Spleen (tissue), 13 donors: ENCODE measurements around the gene GSE1. TPM values are rescaled to one million over a fixed set of nuclear protein-coding genes. Genes with fewer than 3 reads are reported as not detected.
A peak's percentile ranks its signal among the peaks of the same experiment; 100 is the strongest.

ENCODE experiments used
- DNase-seq: peaks from one replicate; pipeline ENCODE4 v3.0.0-alpha.2; 2020
- H3K27ac ChIP-seq, 8 donors: fragments of 200-600 bp; sonication (generic) in 7 of 8; 1 replicate in 4 of 8; 2 replicates in 4 of 8; pipeline versions ENCODE4 v1.5.0 to v1.8.0; 2016 to 2021; ENCODE audit warnings: inconsistent platforms in 4 of 8, mild to moderate bottlenecking in 4 of 8, moderate library complexity in 1 of 8
- H3K27me3 ChIP-seq, 7 donors: fragments of 200-600 bp; sonication (generic) in 6 of 7; replicated peaks in 1 of 7; 1 replicate in 4 of 7; 2 replicates in 3 of 7; pipeline versions ENCODE4 v1.5.0 to v1.8.0; 2016 to 2021; ENCODE audit warnings: inconsistent platforms in 3 of 7, mild to moderate bottlenecking in 1 of 7
- H3K36me3 ChIP-seq, 6 donors: fragments of 200-600 bp; sonication (generic) in 5 of 6; 1 replicate in 4 of 6; 2 replicates in 2 of 6; pipeline versions ENCODE4 v1.5.0 to v1.8.0; 2016 to 2021; ENCODE audit warnings: inconsistent platforms in 2 of 6
- H3K4me1 ChIP-seq, 6 donors: fragments of 200-600 bp; sonication (generic) in 5 of 6; 1 replicate in 3 of 6; 2 replicates in 3 of 6; pipeline versions ENCODE4 v1.5.0 to v1.8.0; 2016 to 2021; ENCODE audit warnings: inconsistent platforms in 3 of 6
- H3K4me3 ChIP-seq, 8 donors: fragments of 200-600 bp; sonication (generic) in 7 of 8; 1 replicate in 4 of 8; 2 replicates in 4 of 8; pipeline versions ENCODE4 v1.5.0 to v1.8.0; 2016 to 2021; ENCODE audit warnings: inconsistent platforms in 4 of 8, mild to moderate bottlenecking in 4 of 8, moderate library complexity in 2 of 8
- H3K9me3 ChIP-seq, 8 donors: fragments of 200-600 bp; sonication (generic) in 7 of 8; 1 replicate in 4 of 8; 2 replicates in 4 of 8; pipeline versions ENCODE4 v1.5.0 to v1.8.0; 2016 to 2021; ENCODE audit warnings: inconsistent platforms in 4 of 8
- CTCF ChIP-seq, 11 experiments: fragments of 200-600 bp in 7 of 11; fragments of 450-650 bp in 4 of 11; sonication (generic) in 4 of 11; IDR thresholded peaks in 8 of 11; conservative IDR thresholded peaks in 3 of 11; 1 replicate in 7 of 11; 2 replicates in 4 of 11; pipeline versions ENCODE4 v1.4.0 to v1.8.0; 2016 to 2021; ENCODE audit warnings: antibody characterized with exemption in 11 of 11, inconsistent platforms in 4 of 11, mild to moderate bottlenecking in 1 of 11
- POLR2A ChIP-seq, 3 donors: fragments of 450-650 bp; IDR thresholded peaks; one replicate each; pipeline ENCODE4 v1.5.1; 2017; ENCODE audit warnings: antibody characterized with exemption in 3 of 3, mild to moderate bottlenecking in 1 of 3
- POLR2AphosphoS5 ChIP-seq, 3 donors: sonication (generic); formaldehyde crosslinking; IDR thresholded peaks; one replicate each; pipeline ENCODE4 v1.5.1; 2017; ENCODE audit warnings: antibody characterized with exemption in 3 of 3
- WGBS, 5 donors: extraction: QIAGEN DNeasy Blood & Tissue Kit in 3 of 5; methylation state at CpG; one replicate each; pipeline versions ENCODE4 v1.1.5 to v1.1.7; 2013 to 2018; 5-methylcytosine and 5-hydroxymethylcytosine counted together
- intact Hi-C: fragments of 100-400 bp; cut with DNase I; formaldehyde crosslinking; loops from one replicate; pipeline ENCODE4 v1.15.0; 2023; ENCODE audit warnings: low total_unique reads
- long read RNA-seq, 2 donors: transcript quantifications; one replicate each; lab custom pipeline, GENCODE V29; 2026
- polyA plus RNA-seq, 3 donors: library from polyadenylated mRNA; stranded (reverse); fragments of 200-250 nt; gene quantifications; one replicate each; pipeline ENCODE4 v1.2.1, GENCODE V29; 2013
- total RNA-seq, 7 donors: library from RNA; depleted of rRNA in 3 of 7; stranded (reverse); fragments of >200 nt in 3 of 7; fragmentation: NEBNext Ultra II Directional in 4 of 7; extraction: Animal tissue kit (Norgen Biotek cat#: 25700) in 4 of 7; gene quantifications; one replicate each; pipeline versions ENCODE4 v1.1.0 to v1.2.1, GENCODE V29; 2016 to 2021
- donor health status: healthy with polysubstance abuse.
- donor health status: DM: no; HTN: no; CAD: no; lungs with moderate emphysema.
- donor health status: DM: no; HTN: no; CAD: no.
- donor health status: Bipolar disorder and iron deficiency.
- donor health status: healthy.
- donor health status: DM: no; HTN: no; CAD: no.
- donor health status: DM: yes; HTN: yes; CAD: no.

Gene GSE1
- total RNA-seq (100 to 1,000 TPM in 1 of 7 donors, 10 to 100 TPM in 6; 79.8 to 121 (median 91.4) TPM), polyA plus RNA-seq (10 to 100 TPM in 1 of 3 donors, 1 to 10 TPM in 2; 7.4 to 23.2 (median 9.2) TPM)
- long read RNA-seq, donor 1, partial matches to known transcripts = 0 of 8 reads
- long read RNA-seq, donor 1, other reads (novel, unspliced or antisense) = 6 of 8 reads
- long read RNA-seq, donor 2, partial matches to known transcripts = 0 of 2 reads
- long read RNA-seq, donor 2, other reads (novel, unspliced or antisense) = 0 of 2 reads

- DNase-seq = peak; percentile 93
- WGBS, 5 donors = 0 to 2% (median 0%) methylated on average over 15 to 81 of the region's 81 CpGs
- Histone ChIP-seq H3K27me3 (peaks cover 0 to 28% (median 0%) of the 10 kb centered on the region in 7 donors), H3K4me1 (peaks cover 60 to 100% (median 91%) of the 10 kb centered on the region in 6 donors), H3K9me3 (no peaks in the 10 kb centered on the region), H3K36me3 (peaks cover 0 to 4% (median 0%) of the 10 kb centered on the region in 6 donors), H3K27ac (peak within 1 kb of the TSS in 7 of 8 donors; percentile 65 to 84 (median 78)), H3K4me3 (peak within 1 kb of the TSS; percentile 52 to 88 (median 58))
- TF ChIP-seq CTCF (IDR thresholded peaks at IDR 0.05 in 8 of 11, conservative IDR thresholded peaks at IDR 0.05 in 3 of 11) (no peak), POLR2AphosphoS5 (IDR thresholded peaks at IDR 0.05) (peak; percentile 30 to 72 (median 67)), POLR2A (IDR thresholded peaks at IDR 0.05) (no peak)
- intact Hi-C loops = loop anchor here (5.0 kb wide), 1 partner anchor 191 kb away; no protein-coding TSS in a partner anchor
These were observed at the start of gene GSE1 for GRCh38 chr16:85612801-85613603. Gene GSE1, plus strand, starts transcription at chr16:85613322. Its CDS starts 70 bp downstream, at chr16:85613392.

GRCh38 chr16:85563515-85564276, 49.4 kb upstream of the GSE1 start:
- Histone ChIP-seq H3K9me3 (no peaks in the 10 kb centered on the region), H3K27me3 (no peaks in the 10 kb centered on the region), H3K27ac (peak overlapping the region; percentile 29 to 77 (median 67)), H3K36me3 (no peaks in the 10 kb centered on the region), H3K4me1 (peaks cover 41 to 100% (median 87%) of the 10 kb centered on the region in 6 donors), H3K4me3 (peak overlapping the region in 1 of 8 donors; percentile 5)
- 53 to 64% (median 59%) methylated on average over 13 to 19 of the region's 19 CpGs for WGBS, 5 donors
- TF ChIP-seq POLR2AphosphoS5 (IDR thresholded peaks at IDR 0.05) (peak; percentile 88 to 90 (median 90)), POLR2A (IDR thresholded peaks at IDR 0.05) (no peak), CTCF (IDR thresholded peaks at IDR 0.05 in 8 of 11, conservative IDR thresholded peaks at IDR 0.05 in 3 of 11) (peak in 7 of 11 experiments; percentile 8 to 45 (median 38))
- DNase-seq = peak; percentile 88
- intact Hi-C loops = no loop called here

GRCh38 chr16:85564277-85565051, 48.7 kb upstream of the GSE1 start:
- peak overlapping the region; percentile 19 to 77 (median 67) for H3K27ac ChIP-seq
- peaks cover 42 to 100% (median 87%) of the 10 kb centered on the region in 6 donors for H3K4me1 ChIP-seq
- intact Hi-C loops = no loop called here
- 68 to 81% (median 73%) methylated on average over 16 of the region's 16 CpGs for WGBS, 5 donors
- H3K4me3 ChIP-seq = no peak overlapping the region
- H3K36me3 ChIP-seq = no peaks in the 10 kb centered on the region
- H3K27me3 ChIP-seq = no peaks in the 10 kb centered on the region
- no peaks in the 10 kb centered on the region for H3K9me3 ChIP-seq
- DNase-seq = no peak
- TF ChIP-seq POLR2AphosphoS5 (IDR thresholded peaks at IDR 0.05) = no peak
- TF ChIP-seq POLR2A (IDR thresholded peaks at IDR 0.05) = no peak
- peak in 8 of 11 experiments; percentile 26 to 61 (median 46) for TF ChIP-seq CTCF (IDR thresholded peaks at IDR 0.05 in 8 of 11, conservative IDR thresholded peaks at IDR 0.05 in 3 of 11)
